RPMI7951 (cell line): Measurements from ENCODE around the gene RNLS. TPM values are rescaled to one million over a fixed set of nuclear protein-coding genes. Genes with fewer than 3 reads are reported as not detected.
"Not testable (repeated sequence)": the region's sequence is repeated elsewhere in the genome, so short reads cannot be mapped to it uniquely, and the experiment has no call there.

Experiments used
- DNase-seq: peaks from one replicate; pipeline ENCODE4 v3.0.0-alpha.2; 2012; ENCODE audit warnings: low read depth
- total RNA-seq: library from RNA; depleted of rRNA; stranded (reverse); fragments of >200 nt; shearing (Covaris generic); gene quantifications from 2 replicates; pipeline ENCODE4 v1.2.3, GENCODE V29; 2014

RNLS gene
- total RNA-seq, 1 experiment from 2014 or later: 15.7 TPM

- peak; percentile 28 for DNase-seq
Measured at GRCh38 chr10:88297103-88297502, 286.0 kb downstream of the RNLS start.

DNA sequence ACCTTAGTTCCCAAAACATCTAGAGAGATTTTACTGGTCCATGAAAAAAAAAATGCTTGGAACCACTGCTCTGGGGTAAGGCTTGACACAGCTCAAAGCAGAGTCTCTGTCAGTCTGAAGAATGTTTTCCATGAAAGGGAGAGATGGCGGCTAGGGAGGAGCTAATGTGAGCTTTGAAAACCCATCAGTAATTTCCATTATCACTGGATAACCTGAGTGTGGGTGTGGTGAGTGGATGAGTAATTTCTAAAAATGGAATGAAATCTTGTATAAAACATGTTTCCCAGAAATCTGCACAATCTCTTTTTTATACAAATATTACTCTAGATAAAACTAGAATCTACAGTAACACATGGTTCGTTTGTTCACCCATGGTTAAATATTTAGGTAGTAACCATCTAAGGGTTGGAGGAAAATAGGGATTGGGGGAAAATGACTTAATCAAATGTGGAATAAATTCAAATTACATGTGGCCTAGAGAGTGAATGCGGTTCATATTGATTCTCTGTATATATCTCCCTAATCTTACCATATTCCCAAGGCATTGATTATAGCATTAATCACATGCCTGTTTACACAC is 289.4 kb downstream of the RNLS start:
- DNase-seq: no peak

- DNase-seq: no peak
Measured at GRCh38 chr10:88293073-88293472, 290.0 kb downstream of the RNLS start.

- DNase-seq: no peak
Measured at GRCh38 chr10:88292185-88292514, 291.0 kb downstream of the RNLS start.

DNA sequence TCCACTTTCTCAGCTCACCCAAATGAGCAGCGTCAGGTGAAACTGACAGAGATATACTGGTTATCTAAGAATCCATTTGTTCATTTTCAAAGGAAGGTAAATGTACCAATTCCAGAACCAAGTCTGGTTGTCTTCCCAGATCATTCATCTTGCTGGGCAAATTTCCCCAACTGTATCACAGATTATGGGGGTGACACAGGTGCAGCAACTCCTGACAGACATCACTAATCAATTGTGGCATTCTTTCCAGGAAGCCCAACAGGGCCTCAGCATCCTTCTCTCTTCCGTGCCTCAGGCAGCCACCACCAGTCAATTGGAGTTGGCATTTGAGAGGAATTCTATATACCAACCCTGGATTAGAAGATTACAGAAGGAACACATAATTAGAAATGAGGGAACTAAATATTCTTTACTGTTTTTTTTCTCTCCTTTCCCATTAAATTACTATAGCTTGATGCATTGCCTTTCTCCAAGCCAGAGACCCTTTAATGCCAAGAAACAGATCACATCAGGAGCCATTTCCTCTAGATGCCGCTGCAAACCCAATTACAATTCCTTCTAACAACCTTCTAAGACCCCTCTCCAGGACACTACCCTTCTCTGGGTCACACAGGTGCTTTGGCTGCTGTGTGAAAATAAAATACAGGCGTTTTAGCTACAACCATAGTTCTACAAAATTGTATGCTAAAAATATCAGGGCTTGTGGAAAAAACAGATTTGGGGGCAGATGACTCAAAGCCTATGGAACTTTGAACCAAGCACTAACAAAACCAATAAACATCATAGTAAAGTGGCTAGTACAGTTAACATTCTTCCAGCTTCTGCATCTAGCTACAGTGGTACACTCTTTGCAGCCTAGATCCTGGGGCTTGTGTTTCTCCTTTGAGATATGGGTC is 291.6 kb downstream of the RNLS start:
- no peak for DNase-seq

DNA sequence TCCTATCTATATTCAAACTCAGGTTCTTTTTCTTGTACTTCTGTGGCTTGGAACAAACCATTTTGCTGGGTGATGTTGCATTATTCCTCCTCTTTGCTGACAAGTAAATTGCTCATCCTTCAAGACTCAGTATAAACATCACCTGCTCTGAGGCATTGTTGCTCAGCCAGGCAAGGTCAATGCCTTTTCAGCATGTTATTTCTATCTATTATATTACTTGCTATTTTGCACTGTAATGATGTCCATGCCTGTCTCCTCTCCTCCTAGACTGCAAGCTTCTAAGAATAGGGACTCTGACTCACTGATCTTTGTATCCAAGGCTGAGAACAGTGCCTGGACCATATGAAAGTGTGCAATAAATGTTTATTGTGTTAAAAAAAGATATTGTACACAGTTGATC is 293.8 kb downstream of the RNLS start:
- DNase-seq: no peak

GRCh38 chr10:88288320-88289059 is 294.6 kb downstream of the RNLS start:
- DNase-seq: peak; percentile 73

GRCh38 chr10:88286030-88286429 is 297.1 kb downstream of the RNLS start:
- no peak for DNase-seq

- DNase-seq: peak; percentile 89
Measured at GRCh38 chr10:88281592-88282347, 301.3 kb downstream of the RNLS start.

DNA sequence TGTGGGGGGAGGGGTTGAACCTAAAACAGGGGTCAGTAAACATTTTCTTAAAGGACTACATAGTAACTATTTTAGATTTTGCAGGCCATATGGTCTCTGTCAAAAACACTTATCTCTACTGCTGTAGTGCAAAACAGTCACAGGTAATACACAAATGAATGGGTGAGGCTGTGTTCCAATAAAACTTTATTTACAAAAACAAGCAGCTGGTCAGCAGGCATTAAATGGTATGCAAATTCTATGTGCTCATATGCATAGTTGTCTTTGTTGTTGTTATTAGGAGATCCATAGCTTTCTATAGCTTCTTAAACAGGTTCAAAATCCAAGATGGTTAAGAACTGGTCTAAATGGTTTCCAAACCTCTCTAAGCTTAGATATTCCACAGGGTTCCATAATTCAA is 302.6 kb downstream of the RNLS start:
- DNase-seq: no peak

- peak; percentile 45 for DNase-seq
Measured at GRCh38 chr10:88278912-88279311, 304.2 kb downstream of the RNLS start.

DNA sequence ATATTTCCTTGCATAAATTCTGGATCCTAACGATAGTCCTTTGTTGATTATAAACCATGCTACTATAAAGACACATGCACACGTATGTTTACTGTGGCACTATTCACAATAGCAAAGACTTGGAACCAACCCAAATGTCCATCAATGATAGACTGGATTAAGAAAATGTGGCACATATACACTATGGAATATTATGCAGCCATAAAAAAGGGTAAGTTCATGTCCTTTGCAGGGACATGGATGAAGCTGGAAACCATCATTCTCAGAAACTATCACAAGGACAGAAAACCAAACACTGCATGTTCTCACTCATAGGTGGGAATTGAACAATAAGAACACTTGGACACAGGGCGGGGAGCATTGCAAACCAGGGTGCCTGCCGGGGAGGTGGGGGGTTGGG is 306.2 kb downstream of the RNLS start:
- DNase-seq: not testable (repeated sequence)

- DNase-seq: no peak
Measured at GRCh38 chr10:88274286-88274685, 308.8 kb downstream of the RNLS start.

- no peak for DNase-seq
Measured at GRCh38 chr10:88273567-88273966, 309.6 kb downstream of the RNLS start.

DNA sequence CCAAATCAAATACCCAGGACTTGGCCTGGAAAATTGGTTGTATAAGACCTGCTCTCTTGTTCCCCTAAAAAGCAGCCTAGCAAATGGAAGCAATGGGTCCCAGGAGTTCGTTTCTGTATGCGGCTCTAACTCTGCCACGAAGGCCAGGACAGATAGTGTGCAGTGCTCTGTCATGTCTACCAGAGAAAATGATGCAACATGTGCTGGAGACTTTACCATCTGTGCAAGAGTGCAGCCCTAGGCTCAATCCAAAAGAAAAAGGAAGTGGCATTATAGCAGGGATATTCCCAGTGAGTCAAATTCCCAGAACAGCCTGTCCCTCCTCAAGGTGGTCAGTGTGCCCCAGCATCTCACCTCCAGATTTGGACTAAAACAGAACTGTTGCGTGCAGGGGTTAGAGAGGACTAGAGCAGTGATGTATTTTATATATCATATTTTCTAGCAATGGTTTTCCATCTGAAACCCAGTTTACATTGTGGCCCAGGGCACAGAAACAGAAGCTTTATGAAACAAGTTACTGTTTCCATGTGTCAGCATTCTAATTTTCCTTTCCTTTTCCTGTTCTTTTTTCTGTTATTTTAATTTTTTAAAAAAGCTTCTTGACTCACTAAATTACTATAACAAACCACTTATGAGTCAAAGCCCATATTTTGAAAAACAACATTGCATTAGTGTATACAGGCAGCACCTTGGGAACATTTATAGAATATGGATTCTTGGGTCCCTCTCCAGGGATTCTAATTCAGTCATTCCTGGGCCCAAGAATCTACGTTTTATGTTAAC is 311.2 kb downstream of the RNLS start:
- peak; percentile 91 for DNase-seq

GRCh38 chr10:88270871-88271713 is 312.0 kb downstream of the RNLS start:
- peak; percentile 97 for DNase-seq

DNA sequence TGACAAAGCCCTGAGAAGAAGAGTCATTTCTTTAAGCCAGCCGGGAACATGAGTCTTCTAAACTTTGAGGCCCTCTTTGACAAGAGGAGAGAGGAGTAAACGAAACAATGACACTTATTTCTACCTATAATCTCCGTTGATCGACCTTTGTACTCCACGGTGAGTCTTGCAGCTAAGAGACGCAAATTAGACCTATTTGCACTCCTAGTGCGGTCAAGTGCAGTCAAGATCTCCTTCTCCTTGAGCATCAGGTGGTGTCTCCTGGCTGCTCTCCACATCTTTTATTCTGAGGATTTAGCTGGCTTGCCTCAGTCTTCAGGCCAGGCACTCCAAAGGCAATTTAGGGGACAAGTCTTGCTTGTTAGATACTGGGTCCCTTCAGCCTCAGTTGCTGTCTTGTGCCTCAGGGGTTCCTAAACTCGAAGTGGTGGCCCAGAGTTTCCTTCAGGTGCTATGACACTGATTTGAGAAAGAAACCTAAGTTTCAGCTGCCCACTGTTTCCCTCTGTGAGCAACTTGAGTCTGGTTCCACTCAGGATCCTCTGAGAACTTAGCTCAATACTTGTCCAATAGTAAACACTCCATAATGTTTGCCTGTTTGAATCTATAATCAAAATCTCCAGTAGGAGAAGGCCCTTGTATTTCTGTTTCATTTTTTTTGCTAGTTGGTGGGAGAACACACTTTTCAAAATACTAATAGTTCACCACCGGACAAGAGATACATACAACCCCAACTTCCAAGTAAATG is 312.9 kb downstream of the RNLS start:
- no peak for DNase-seq

DNA sequence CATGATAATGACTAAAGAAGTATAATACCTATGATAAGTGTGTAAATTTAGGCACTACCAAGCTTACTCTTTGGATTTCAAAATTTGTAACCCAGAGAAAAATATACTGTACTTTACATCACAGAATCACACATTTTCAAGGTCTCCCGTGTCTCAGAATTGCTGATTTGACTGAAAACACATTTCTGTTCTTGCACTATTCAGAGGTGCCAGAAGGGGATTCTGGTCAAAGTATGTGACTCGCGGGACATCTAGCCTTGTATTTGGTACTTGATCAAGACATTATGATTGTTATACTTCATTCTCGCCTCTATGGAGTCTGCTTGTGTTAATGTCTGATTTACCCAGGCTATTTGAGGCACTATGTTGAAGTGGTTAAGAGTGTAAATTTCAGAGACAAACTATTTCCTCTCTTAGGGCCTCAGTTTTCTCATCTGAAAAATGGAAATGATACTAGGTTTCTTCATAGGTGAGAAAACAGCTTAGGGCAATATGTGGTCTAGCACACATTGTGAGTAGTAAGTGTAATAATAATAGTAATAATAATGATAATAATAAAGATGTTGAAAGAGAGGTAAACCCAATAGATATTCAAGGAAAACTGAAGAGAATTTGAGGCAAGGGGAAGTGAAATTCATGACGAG is 320.4 kb downstream of the RNLS start:
- no peak for DNase-seq

- no peak for DNase-seq
Measured at GRCh38 chr10:88261152-88261551, 322.0 kb downstream of the RNLS start.
